Astrocyte (in vitro differentiated cells and primary cell): Measurements from ENCODE around the gene C11orf58. TPM values are rescaled to one million over a fixed set of nuclear protein-coding genes. Genes with fewer than 3 reads are reported as not detected.

Experiments
- DNase-seq: peaks from one replicate; pipeline ENCODE4 v3.0.0-alpha.2; 2010; ENCODE audit warnings: low read depth
- FAIRE-seq: peaks from 2 replicates; lab custom pipeline; 2011; peaks lifted over from hg19 to GRCh38; lab: Jason Lieb, UNC
- H2AFZ ChIP-seq: 2 replicates; pipeline ENCODE4 v1.6.0; 2012; ENCODE audit warnings: low read depth, low read length, inconsistent platforms
- H3K27ac ChIP-seq: 2 replicates; pipeline ENCODE4 v1.5.1; 2011; ENCODE audit warnings: low read depth, low read length, inconsistent platforms
- H3K27me3 ChIP-seq: 2 replicates; pipeline ENCODE4 v1.6.0; 2011; ENCODE audit warnings: low read length, inconsistent platforms; ENCODE audit not compliant: insufficient read depth
- H3K36me3 ChIP-seq: 2 replicates; pipeline ENCODE4 v1.5.1; 2011; ENCODE audit warnings: low read length, inconsistent platforms; ENCODE audit not compliant: insufficient read depth
- H3K4me1 ChIP-seq: 2 replicates; pipeline ENCODE4 v1.5.1; 2011; ENCODE audit warnings: low read length, inconsistent platforms; ENCODE audit not compliant: insufficient read depth
- H3K4me2 ChIP-seq: 2 replicates; pipeline ENCODE4 v1.6.0; 2012; ENCODE audit warnings: low read length, inconsistent platforms
- H3K4me3 ChIP-seq: 2 replicates; pipeline ENCODE4 v1.5.1; 2011; ENCODE audit warnings: low read depth, mild to moderate bottlenecking, low read length, inconsistent platforms; ENCODE audit not compliant: insufficient read depth
- H3K79me2 ChIP-seq: 2 replicates; pipeline ENCODE4 v1.6.0; 2012; ENCODE audit warnings: mild to moderate bottlenecking, low read length, inconsistent platforms; ENCODE audit not compliant: insufficient read depth
- H3K9ac ChIP-seq: 2 replicates; pipeline ENCODE4 v1.6.0; 2012; ENCODE audit warnings: mild to moderate bottlenecking, low read length, inconsistent platforms
- H3K9me3 ChIP-seq: 2 replicates; pipeline ENCODE4 v1.5.1; 2012; ENCODE audit warnings: low read depth, mild to moderate bottlenecking, low read length, inconsistent platforms; ENCODE audit not compliant: insufficient read depth
- H4K20me1 ChIP-seq: 2 replicates; pipeline ENCODE4 v1.6.0; 2012; ENCODE audit warnings: low read length, inconsistent platforms; ENCODE audit not compliant: insufficient read depth
- H3K27ac Mint-ChIP-seq: one replicate; pipeline ENCODE4 v1.8.0; 2021; ENCODE audit warnings: mild to moderate bottlenecking, mixed read lengths; ENCODE audit not compliant: unreplicated experiment
- H3K27me3 Mint-ChIP-seq: one replicate; pipeline ENCODE4 v1.8.0; 2021; ENCODE audit warnings: low read depth, mixed read lengths; ENCODE audit not compliant: unreplicated experiment
- H3K36me3 Mint-ChIP-seq: one replicate; pipeline ENCODE4 v1.8.0; 2021; ENCODE audit warnings: low read depth, mixed read lengths; ENCODE audit not compliant: unreplicated experiment
- H3K4me1 Mint-ChIP-seq: one replicate; pipeline ENCODE4 v1.8.0; 2021; ENCODE audit warnings: low read depth, mixed read lengths; ENCODE audit not compliant: unreplicated experiment
- H3K4me3 Mint-ChIP-seq: one replicate; pipeline ENCODE4 v1.8.0; 2021; ENCODE audit warnings: mild to moderate bottlenecking, moderate library complexity, mixed read lengths; ENCODE audit not compliant: unreplicated experiment
- H3K9me3 Mint-ChIP-seq: one replicate; pipeline ENCODE4 v1.8.0; 2021; ENCODE audit warnings: mild to moderate bottlenecking, mixed read lengths; ENCODE audit not compliant: unreplicated experiment
- CTCF ChIP-seq: IDR thresholded peaks from 2 replicates; pipeline ENCODE4 v1.5.1; 2011; ENCODE audit warnings: low read depth, mild to moderate bottlenecking, inconsistent platforms, low read length, moderate library complexity; ENCODE audit not compliant: insufficient read depth
- EZH2 ChIP-seq: IDR thresholded peaks from 2 replicates; pipeline ENCODE4 v1.6.1; 2012; ENCODE audit warnings: mild to moderate bottlenecking, low read length, inconsistent platforms; ENCODE audit not compliant: insufficient read depth
- total RNA-seq: library from RNA; stranded (reverse); gene quantifications from 2 replicates; pipeline ENCODE4 v1.2.1, GENCODE V29; 2021

Gene C11orf58
- total RNA-seq, 1 donor from 2014 or later, result 159 TPM

- Histone ChIP-seq H3K79me2 (no peaks in the 10 kb centered on the region), H3K36me3 (no peaks in the 10 kb centered on the region), H3K27ac (no peak overlapping the region), H3K27me3 (no peaks in the 10 kb centered on the region), H2AFZ (no peak overlapping the region), H3K4me1 (peaks cover 14% of the 10 kb centered on the region), H3K4me3 (no peak overlapping the region), H4K20me1 (no peaks in the 10 kb centered on the region), H3K4me2 (no peak overlapping the region), H3K9me3 (no peaks in the 10 kb centered on the region), H3K9ac (no peak overlapping the region)
- Mint-ChIP-seq H3K4me3 (no peak overlapping the region), H3K27me3 (no peaks in the 10 kb centered on the region), H3K9me3 (no peaks in the 10 kb centered on the region), H3K36me3 (no peaks in the 10 kb centered on the region), H3K4me1 (peaks cover 14% of the 10 kb centered on the region), H3K27ac (no peak overlapping the region)
- DNase-seq (no peak), FAIRE-seq (no peak)
- TF ChIP-seq CTCF (no peak), EZH2 (no peak)
These were observed 57.9 kb downstream of the C11orf58 start for GRCh38 chr11:16796311-16796710.

- peaks cover under 1% of the 10 kb centered on the region for H3K4me1 ChIP-seq
- H3K79me2 ChIP-seq, result no peaks in the 10 kb centered on the region
- Mint-ChIP-seq H3K36me3 (no peaks in the 10 kb centered on the region), H3K9me3 (no peaks in the 10 kb centered on the region), H3K4me3 (no peak overlapping the region), H3K27me3 (no peaks in the 10 kb centered on the region), H3K27ac (no peak overlapping the region), H3K4me1 (peaks cover 6% of the 10 kb centered on the region)
- H3K36me3 ChIP-seq, result no peaks in the 10 kb centered on the region
- no peak for DNase-seq
- H3K27ac ChIP-seq, result no peak overlapping the region
- no peak overlapping the region for H3K4me3 ChIP-seq
- H4K20me1 ChIP-seq, result no peaks in the 10 kb centered on the region
- no peak for TF ChIP-seq CTCF
- no peak for TF ChIP-seq EZH2
- H2AFZ ChIP-seq, result no peak overlapping the region
- H3K27me3 ChIP-seq, result no peaks in the 10 kb centered on the region
- FAIRE-seq, result no peak
- H3K9me3 ChIP-seq, result no peaks in the 10 kb centered on the region
- H3K9ac ChIP-seq, result no peak overlapping the region
- no peak overlapping the region for H3K4me2 ChIP-seq
These were observed 59.3 kb downstream of the C11orf58 start for GRCh38 chr11:16797776-16798175.

GRCh38 chr11:16799221-16799620 is 60.8 kb downstream of the C11orf58 start:
- no peak overlapping the region for H3K4me3 ChIP-seq
- H3K79me2 ChIP-seq, result no peaks in the 10 kb centered on the region
- no peak overlapping the region for H2AFZ ChIP-seq
- Mint-ChIP-seq H3K9me3 (no peaks in the 10 kb centered on the region), H3K36me3 (no peaks in the 10 kb centered on the region), H3K27ac (no peak overlapping the region), H3K27me3 (no peaks in the 10 kb centered on the region), H3K4me1 (peaks cover 6% of the 10 kb centered on the region), H3K4me3 (no peak overlapping the region)
- no peaks in the 10 kb centered on the region for H4K20me1 ChIP-seq
- DNase-seq (no peak), FAIRE-seq (no peak)
- no peaks in the 10 kb centered on the region for H3K9me3 ChIP-seq
- no peak overlapping the region for H3K27ac ChIP-seq
- no peaks in the 10 kb centered on the region for H3K27me3 ChIP-seq
- TF ChIP-seq CTCF (no peak), EZH2 (no peak)
- no peaks in the 10 kb centered on the region for H3K36me3 ChIP-seq
- H3K9ac ChIP-seq, result no peak overlapping the region
- H3K4me2 ChIP-seq, result no peak overlapping the region
- H3K4me1 ChIP-seq, result no peaks in the 10 kb centered on the region
